Ishikawa (cell line): ENCODE results near the gene CNNM1.

Experiments
- EP300 ChIP-seq: IDR thresholded peaks from 2 replicates; pipeline ENCODE4 v1.6.1; 2012; ENCODE audit warnings: borderline replicate concordance
- TAF1 ChIP-seq: IDR thresholded peaks from 2 replicates; pipeline ENCODE4 v1.6.1; 2012; ENCODE audit warnings: low read depth, mild to moderate bottlenecking
- USF1 ChIP-seq: IDR thresholded peaks from 2 replicates; pipeline ENCODE4 v1.6.1; 2012

DNA sequence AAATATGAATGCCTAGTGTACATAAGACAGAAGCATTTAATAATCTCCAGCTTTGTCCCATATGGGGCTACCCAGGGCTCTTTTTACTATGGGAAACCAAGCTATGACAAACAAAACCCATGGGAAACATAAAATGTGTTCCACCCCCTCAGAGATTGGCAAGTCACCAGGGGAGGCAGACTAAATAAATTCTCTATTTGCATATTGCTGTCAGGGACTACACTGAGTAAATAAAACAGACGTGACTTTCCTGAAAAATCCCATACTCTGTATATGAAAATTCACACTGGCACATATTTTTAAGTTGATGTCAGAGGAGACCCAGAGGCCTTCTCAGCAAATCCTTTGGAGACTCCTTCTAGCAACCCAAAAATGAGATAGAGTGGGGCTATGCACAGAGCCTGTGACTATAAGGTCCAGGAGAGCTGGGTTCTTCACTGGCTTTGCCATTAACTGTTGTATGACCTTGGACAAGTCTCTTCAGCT, 49.5 kb upstream of the CNNM1 start:
- no peak for TF ChIP-seq TAF1
- no peak for TF ChIP-seq EP300
- no peak for TF ChIP-seq USF1
